Stromal cell of bone marrow (primary cell): ENCODE data around the gene DTX3.

Experiments
- DNase-seq: peaks from one replicate; pipeline ENCODE4 v3.0.0-alpha.2; 2012; ENCODE audit warnings: low read depth

Gene DTX3

GRCh38 chr12:57620245-57620935 lies 15.8 kb downstream of the DTX3 start:
- no peak for DNase-seq

- DNase-seq = no peak
Measured at GRCh38 chr12:57620936-57621496, 16.4 kb downstream of the DTX3 start.

GRCh38 chr12:57621497-57622292 lies 17.1 kb downstream of the DTX3 start:
- no peak for DNase-seq

GRCh38 chr12:57622293-57623245 lies 17.9 kb downstream of the DTX3 start:
- DNase-seq = no peak

- DNase-seq = no peak
Measured at GRCh38 chr12:57623385-57623784, 18.8 kb downstream of the DTX3 start.

- DNase-seq = no peak
Measured at GRCh38 chr12:57623811-57624390, 19.3 kb downstream of the DTX3 start.

GRCh38 chr12:57624441-57625220 lies 20.0 kb downstream of the DTX3 start:
- no peak for DNase-seq

- DNase-seq = no peak
Measured at GRCh38 chr12:57625261-57626032, 20.8 kb downstream of the DTX3 start.

GRCh38 chr12:57626111-57626920 lies 21.7 kb downstream of the DTX3 start:
- DNase-seq = no peak

- no peak for DNase-seq
Measured at GRCh38 chr12:57626921-57627445, 22.4 kb downstream of the DTX3 start.

- no peak for DNase-seq
Measured at GRCh38 chr12:57627501-57628279, 23.1 kb downstream of the DTX3 start.

- no peak for DNase-seq
Measured at GRCh38 chr12:57628280-57629191, 23.9 kb downstream of the DTX3 start.

- DNase-seq = no peak
Measured at GRCh38 chr12:57629897-57630471, 25.4 kb downstream of the DTX3 start.

GRCh38 chr12:57630891-57631433 lies 26.3 kb downstream of the DTX3 start:
- no peak for DNase-seq

GRCh38 chr12:57631566-57632072 lies 27.0 kb downstream of the DTX3 start:
- DNase-seq = no peak
